ENCODE data around the gene BRAT1. TPM values are rescaled to one million over a fixed set of nuclear protein-coding genes. Genes with fewer than 3 reads are reported as not detected.

Gene BRAT1
- total and polyA plus RNA-seq, 2 experiments from 2014 or later: 32.5 to 76.8 TPM

DNA sequence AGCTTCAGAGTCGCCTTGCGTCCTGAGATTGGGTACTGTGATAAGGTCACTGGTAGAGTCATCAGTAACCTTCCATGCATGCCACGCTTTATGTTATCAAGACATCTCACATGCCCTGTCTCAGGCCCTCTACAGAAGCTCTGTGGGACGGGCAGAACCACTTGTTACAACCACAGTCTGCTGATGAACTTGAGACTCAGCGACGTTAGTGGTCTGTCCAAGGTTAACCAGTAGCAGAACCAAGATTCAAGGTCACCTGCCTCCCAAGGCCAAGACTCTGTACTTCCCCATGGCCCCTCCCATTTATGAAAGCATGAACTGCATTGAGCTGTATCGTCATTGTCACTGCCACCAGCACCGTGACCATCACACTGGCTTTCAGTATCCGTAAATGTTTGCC lies 18.4 kb upstream of the BRAT1 start (continued):
- TF ChIP-seq, protein P1, sequence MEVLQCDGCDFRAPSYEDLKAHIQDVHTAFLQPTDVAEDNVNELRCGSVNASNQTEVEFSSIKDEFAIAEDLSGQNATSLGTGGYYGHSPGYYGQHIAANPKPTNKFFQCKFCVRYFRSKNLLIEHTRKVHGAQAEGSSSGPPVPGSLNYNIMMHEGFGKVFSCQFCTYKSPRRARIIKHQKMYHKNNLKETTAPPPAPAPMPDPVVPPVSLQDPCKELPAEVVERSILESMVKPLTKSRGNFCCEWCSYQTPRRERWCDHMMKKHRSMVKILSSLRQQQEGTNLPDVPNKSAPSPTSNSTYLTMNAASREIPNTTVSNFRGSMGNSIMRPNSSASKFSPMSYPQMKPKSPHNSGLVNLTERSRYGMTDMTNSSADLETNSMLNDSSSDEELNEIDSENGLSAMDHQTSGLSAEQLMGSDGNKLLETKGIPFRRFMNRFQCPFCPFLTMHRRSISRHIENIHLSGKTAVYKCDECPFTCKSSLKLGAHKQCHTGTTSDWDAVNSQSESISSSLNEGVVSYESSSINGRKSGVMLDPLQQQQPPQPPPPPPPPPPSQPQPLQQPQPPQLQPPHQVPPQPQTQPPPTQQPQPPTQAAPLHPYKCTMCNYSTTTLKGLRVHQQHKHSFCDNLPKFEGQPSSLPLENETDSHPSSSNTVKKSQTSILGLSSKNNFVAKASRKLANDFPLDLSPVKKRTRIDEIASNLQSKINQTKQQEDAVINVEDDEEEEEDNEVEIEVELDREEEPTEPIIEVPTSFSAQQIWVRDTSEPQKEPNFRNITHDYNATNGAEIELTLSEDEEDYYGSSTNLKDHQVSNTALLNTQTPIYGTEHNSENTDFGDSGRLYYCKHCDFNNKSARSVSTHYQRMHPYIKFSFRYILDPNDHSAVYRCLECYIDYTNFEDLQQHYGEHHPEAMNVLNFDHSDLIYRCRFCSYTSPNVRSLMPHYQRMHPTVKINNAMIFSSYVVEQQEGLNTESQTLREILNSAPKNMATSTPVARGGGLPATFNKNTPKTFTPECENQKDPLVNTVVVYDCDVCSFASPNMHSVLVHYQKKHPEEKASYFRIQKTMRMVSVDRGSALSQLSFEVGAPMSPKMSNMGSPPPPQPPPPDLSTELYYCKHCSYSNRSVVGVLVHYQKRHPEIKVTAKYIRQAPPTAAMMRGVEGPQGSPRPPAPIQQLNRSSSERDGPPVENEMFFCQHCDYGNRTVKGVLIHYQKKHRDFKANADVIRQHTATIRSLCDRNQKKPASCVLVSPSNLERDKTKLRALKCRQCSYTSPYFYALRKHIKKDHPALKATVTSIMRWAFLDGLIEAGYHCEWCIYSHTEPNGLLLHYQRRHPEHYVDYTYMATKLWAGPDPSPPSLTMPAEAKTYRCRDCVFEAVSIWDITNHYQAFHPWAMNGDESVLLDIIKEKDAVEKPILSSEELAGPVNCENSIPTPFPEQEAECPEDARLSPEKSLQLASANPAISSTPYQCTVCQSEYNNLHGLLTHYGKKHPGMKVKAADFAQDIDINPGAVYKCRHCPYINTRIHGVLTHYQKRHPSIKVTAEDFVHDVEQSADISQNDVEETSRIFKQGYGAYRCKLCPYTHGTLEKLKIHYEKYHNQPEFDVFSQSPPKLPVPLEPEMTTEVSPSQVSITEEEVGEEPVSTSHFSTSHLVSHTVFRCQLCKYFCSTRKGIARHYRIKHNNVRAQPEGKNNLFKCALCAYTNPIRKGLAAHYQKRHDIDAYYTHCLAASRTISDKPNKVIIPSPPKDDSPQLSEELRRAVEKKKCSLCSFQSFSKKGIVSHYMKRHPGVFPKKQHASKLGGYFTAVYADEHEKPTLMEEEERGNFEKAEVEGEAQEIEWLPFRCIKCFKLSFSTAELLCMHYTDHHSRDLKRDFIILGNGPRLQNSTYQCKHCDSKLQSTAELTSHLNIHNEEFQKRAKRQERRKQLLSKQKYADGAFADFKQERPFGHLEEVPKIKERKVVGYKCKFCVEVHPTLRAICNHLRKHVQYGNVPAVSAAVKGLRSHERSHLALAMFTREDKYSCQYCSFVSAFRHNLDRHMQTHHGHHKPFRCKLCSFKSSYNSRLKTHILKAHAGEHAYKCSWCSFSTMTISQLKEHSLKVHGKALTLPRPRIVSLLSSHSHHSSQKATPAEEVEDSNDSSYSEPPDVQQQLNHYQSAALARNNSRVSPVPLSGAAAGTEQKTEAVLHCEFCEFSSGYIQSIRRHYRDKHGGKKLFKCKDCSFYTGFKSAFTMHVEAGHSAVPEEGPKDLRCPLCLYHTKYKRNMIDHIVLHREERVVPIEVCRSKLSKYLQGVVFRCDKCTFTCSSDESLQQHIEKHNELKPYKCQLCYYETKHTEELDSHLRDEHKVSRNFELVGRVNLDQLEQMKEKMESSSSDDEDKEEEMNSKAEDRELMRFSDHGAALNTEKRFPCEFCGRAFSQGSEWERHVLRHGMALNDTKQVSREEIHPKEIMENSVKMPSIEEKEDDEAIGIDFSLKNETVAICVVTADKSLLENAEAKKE (CRISPR knock-in tag; IDR thresholded peaks at IDR 0.05): no peak

DNA sequence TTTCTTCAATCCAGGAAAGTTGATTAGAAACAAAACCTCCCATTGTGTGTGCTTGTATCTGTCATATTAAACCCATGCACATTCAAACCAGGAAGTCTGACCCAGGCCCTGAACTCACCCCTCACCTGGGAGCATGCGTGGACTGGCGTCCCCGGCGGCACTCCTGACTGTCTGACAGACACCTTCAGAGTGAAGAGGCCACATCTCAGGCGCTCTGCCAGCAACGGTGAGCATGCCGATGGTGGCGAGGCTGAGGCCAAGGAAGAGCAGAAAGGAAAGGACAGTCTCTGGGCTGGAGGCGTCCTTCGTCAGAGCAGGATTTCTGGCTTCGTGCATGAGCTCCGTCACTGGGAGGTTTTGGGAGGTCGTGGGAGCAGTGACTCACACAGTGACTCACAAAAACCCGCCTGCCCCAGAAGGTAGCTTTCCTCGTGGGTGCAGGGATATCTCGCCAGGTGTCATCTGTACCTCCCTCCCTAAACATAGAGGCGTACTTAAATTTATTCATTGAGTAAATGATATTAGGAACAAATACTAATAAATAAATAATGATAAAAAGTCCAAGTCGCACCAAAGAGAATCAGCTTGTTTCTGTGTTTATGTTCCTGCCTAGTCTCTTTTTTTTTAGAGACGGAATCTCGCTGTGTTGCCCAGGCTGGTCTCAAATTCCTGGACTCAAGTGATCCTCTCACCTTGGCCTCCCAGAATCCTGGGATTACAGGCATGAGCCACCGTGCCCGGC lies 16.9 kb upstream of the BRAT1 start:
- Histone ChIP-seq H3K4me1 (ENCODE audit: insufficient read depth) (no peaks in the 10 kb centered on the region; the same call in 1 of the 2 replicates), H3K27me3 (ENCODE audit: insufficient read depth) (no peaks in the 10 kb centered on the region), H4K20me1 (replicated peaks; ENCODE audit: insufficient read depth) (no peaks in the 10 kb centered on the region), H2AFZ (no peak overlapping the region), H3K4me3 (no peak overlapping the region), H3K79me2 (replicated peaks; ENCODE audit: insufficient read depth) (no peaks in the 10 kb centered on the region), H3K27ac (ENCODE audit: low read depth) (no peak overlapping the region), H3K4me2 (no peak overlapping the region), H3K36me3 (ENCODE audit: insufficient read depth) (no peaks in the 10 kb centered on the region), H3F3A (replicated peaks; ENCODE audit: low read depth) (0 out of 2 replicates have a peak, but pooled peaks cover 5% of the 10 kb centered on the region), H3K9me2 (ENCODE audit: insufficient read depth) (no peaks in the 10 kb centered on the region)
- peaks cover 3% of the 10 kb centered on the region; the same call in 2 of the 3 replicates for H3K4me1 Mint-ChIP-seq
- H3K27me3 Mint-ChIP-seq (ENCODE audit: insufficient read depth, low read depth, poor library complexity): peaks cover 8% of the 10 kb centered on the region
- H3K36me3 Mint-ChIP-seq (ENCODE audit: low read depth): no peaks in the 10 kb centered on the region; the same call in 2 of the 3 replicates
- no peak overlapping the region for H3K27ac Mint-ChIP-seq
- no peak overlapping the region for H3K4me3 Mint-ChIP-seq
- ATAC-seq (no peak), DNase-seq (ENCODE audit: low spot score) (no peak)
- H3K9me3 Mint-ChIP-seq: no peaks in the 10 kb centered on the region
- TF ChIP-seq EZH2 (IDR thresholded peaks at IDR 0.05; ENCODE audit: low read depth, unreplicated experiment) (no peak), ZNF331 (CRISPR knock-in tag; IDR thresholded peaks at IDR 0.05; ENCODE audit: low read depth) (no peak), POLR2AphosphoS5 (IDR thresholded peaks at IDR 0.05; ENCODE audit: low read depth) (no peak), EZH2phosphoT487 (IDR thresholded peaks at IDR 0.05; ENCODE audit: unreplicated experiment) (no peak)
- TF ChIP-seq, protein P2, sequence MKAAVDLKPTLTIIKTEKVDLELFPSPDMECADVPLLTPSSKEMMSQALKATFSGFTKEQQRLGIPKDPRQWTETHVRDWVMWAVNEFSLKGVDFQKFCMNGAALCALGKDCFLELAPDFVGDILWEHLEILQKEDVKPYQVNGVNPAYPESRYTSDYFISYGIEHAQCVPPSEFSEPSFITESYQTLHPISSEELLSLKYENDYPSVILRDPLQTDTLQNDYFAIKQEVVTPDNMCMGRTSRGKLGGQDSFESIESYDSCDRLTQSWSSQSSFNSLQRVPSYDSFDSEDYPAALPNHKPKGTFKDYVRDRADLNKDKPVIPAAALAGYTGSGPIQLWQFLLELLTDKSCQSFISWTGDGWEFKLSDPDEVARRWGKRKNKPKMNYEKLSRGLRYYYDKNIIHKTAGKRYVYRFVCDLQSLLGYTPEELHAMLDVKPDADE (IDR thresholded peaks at IDR 0.05): no peak
- TF ChIP-seq, protein P3, sequence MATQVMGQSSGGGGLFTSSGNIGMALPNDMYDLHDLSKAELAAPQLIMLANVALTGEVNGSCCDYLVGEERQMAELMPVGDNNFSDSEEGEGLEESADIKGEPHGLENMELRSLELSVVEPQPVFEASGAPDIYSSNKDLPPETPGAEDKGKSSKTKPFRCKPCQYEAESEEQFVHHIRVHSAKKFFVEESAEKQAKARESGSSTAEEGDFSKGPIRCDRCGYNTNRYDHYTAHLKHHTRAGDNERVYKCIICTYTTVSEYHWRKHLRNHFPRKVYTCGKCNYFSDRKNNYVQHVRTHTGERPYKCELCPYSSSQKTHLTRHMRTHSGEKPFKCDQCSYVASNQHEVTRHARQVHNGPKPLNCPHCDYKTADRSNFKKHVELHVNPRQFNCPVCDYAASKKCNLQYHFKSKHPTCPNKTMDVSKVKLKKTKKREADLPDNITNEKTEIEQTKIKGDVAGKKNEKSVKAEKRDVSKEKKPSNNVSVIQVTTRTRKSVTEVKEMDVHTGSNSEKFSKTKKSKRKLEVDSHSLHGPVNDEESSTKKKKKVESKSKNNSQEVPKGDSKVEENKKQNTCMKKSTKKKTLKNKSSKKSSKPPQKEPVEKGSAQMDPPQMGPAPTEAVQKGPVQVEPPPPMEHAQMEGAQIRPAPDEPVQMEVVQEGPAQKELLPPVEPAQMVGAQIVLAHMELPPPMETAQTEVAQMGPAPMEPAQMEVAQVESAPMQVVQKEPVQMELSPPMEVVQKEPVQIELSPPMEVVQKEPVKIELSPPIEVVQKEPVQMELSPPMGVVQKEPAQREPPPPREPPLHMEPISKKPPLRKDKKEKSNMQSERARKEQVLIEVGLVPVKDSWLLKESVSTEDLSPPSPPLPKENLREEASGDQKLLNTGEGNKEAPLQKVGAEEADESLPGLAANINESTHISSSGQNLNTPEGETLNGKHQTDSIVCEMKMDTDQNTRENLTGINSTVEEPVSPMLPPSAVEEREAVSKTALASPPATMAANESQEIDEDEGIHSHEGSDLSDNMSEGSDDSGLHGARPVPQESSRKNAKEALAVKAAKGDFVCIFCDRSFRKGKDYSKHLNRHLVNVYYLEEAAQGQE (IDR thresholded peaks at IDR 0.05; ENCODE audit: unreplicated experiment): no peak
